Coronary artery (tissue), 2 donors: ENCODE measurements around the gene FRMD4A.

Experiments
- DNase-seq: peaks from one replicate; pipeline ENCODE4 v3.0.0-alpha.2; 2017; ENCODE audit warnings: low spot score
- H3K27ac ChIP-seq, 2 donors: fragments of 200-600 bp; sonication (generic); one replicate each; pipeline ENCODE4 v1.5.1; 2016 to 2019
- H3K4me3 ChIP-seq: fragments of 200-600 bp; sonication (generic); 2 replicates; pipeline ENCODE4 v1.5.1; 2016; ENCODE audit warnings: mild to moderate bottlenecking, moderate library complexity
- CTCF ChIP-seq: fragments of 200-600 bp; sonication (generic); IDR thresholded peaks from one replicate; pipeline ENCODE4 v1.5.1; 2019; ENCODE audit warnings: antibody characterized with exemption

Gene FRMD4A

GRCh38 chr10:13705526-13706174 is 625.1 kb downstream of the FRMD4A start:
- Histone ChIP-seq H3K4me3 (peak overlapping the region; percentile 8), H3K27ac (no peak overlapping the region)
- no peak for DNase-seq
- TF ChIP-seq CTCF: no peak

GRCh38 chr10:13704964-13705363 is 625.8 kb downstream of the FRMD4A start:
- Histone ChIP-seq H3K27ac (no peak overlapping the region), H3K4me3 (no peak overlapping the region)
- no peak for DNase-seq
- no peak for TF ChIP-seq CTCF

GRCh38 chr10:13703997-13704536 is 626.7 kb downstream of the FRMD4A start:
- H3K4me3 ChIP-seq: no peak overlapping the region
- H3K27ac ChIP-seq: no peak overlapping the region
- no peak for DNase-seq
- TF ChIP-seq CTCF: no peak

GRCh38 chr10:13703101-13703818 is 627.5 kb downstream of the FRMD4A start:
- no peak for TF ChIP-seq CTCF
- Histone ChIP-seq H3K27ac (no peak overlapping the region), H3K4me3 (no peak overlapping the region)
- DNase-seq: no peak

- DNase-seq: no peak
- Histone ChIP-seq H3K27ac (no peak overlapping the region), H3K4me3 (no peak overlapping the region)
- no peak for TF ChIP-seq CTCF
Observed at GRCh38 chr10:13701157-13701919, 629.4 kb downstream of the FRMD4A start.

- H3K4me3 ChIP-seq: no peak overlapping the region
- DNase-seq: no peak
- H3K27ac ChIP-seq: no peak overlapping the region
- no peak for TF ChIP-seq CTCF
Observed at GRCh38 chr10:13700473-13701144, 630.1 kb downstream of the FRMD4A start.
